Fibroblast of lung (primary cell): ENCODE measurements around the gene JAZF1. TPM values are rescaled to one million over a fixed set of nuclear protein-coding genes. Genes with fewer than 3 reads are reported as not detected.

Experiments
- DNase-seq, 2 donors: peaks; one replicate each; pipeline versions ENCODE4 v3.0.0 to v3.0.0-alpha.2; 2010; ENCODE audit warnings: low read depth in 2 of 2
- H2AFZ ChIP-seq: 2 replicates; pipeline ENCODE4 v1.5.1; 2012; ENCODE audit warnings: low read length, control low read depth, inconsistent platforms
- H3K27ac ChIP-seq: 2 replicates; pipeline ENCODE4 v1.5.1; 2011; ENCODE audit warnings: low read length, control low read depth; ENCODE audit not compliant: insufficient read depth
- H3K27me3 ChIP-seq: 2 replicates; pipeline ENCODE4 v1.5.1; 2011; ENCODE audit warnings: mild to moderate bottlenecking, low read length; ENCODE audit not compliant: control insufficient read depth, insufficient read depth
- H3K36me3 ChIP-seq: 2 replicates; pipeline ENCODE4 v1.5.1; 2011; ENCODE audit warnings: low read length; ENCODE audit not compliant: control insufficient read depth, insufficient read depth
- H3K4me1 ChIP-seq: 2 replicates; pipeline ENCODE4 v1.5.1; 2011; ENCODE audit warnings: low read length; ENCODE audit not compliant: control insufficient read depth, insufficient read depth; ENCODE audit errors: extremely low read depth
- H3K4me2 ChIP-seq: 2 replicates; pipeline ENCODE4 v1.5.1; 2011; ENCODE audit warnings: low read length, control low read depth; ENCODE audit not compliant: insufficient read depth; ENCODE audit errors: extremely low read depth
- H3K4me3 ChIP-seq, 4 experiments: fragments of 200-600 bp in 1 of 4; sonication (generic) in 1 of 4; replicated peaks in 1 of 4; 2 replicates each; pipeline ENCODE4 v1.5.1; 2011 to 2016; ENCODE audit warnings: low read length in 4 of 4, low read depth in 3 of 4, mild to moderate bottlenecking in 3 of 4, control low read depth in 2 of 4, inconsistent platforms in 1 of 4, mixed read lengths in 1 of 4; ENCODE audit not compliant: insufficient read depth in 1 of 4; ENCODE audit errors: control extremely low read depth in 1 of 4
- H3K79me2 ChIP-seq: 2 replicates; pipeline ENCODE4 v1.5.1; 2012; ENCODE audit warnings: mild to moderate bottlenecking, low read length, inconsistent platforms; ENCODE audit not compliant: control insufficient read depth, insufficient read depth
- H3K9ac ChIP-seq: 2 replicates; pipeline ENCODE4 v1.5.1; 2011; ENCODE audit warnings: mild to moderate bottlenecking, low read length, control low read depth; ENCODE audit not compliant: insufficient read depth
- H3K9me3 ChIP-seq: 2 replicates; pipeline ENCODE4 v1.5.1; 2012; ENCODE audit warnings: low read depth, low read length; ENCODE audit not compliant: control insufficient read depth, insufficient read depth
- H4K20me1 ChIP-seq: 2 replicates; pipeline ENCODE4 v1.5.1; 2011; ENCODE audit warnings: low read length; ENCODE audit not compliant: control insufficient read depth, insufficient read depth; ENCODE audit errors: extremely low read depth
- EZH2 ChIP-seq: IDR thresholded peaks from 2 replicates; pipeline ENCODE4 v1.5.1; 2012; ENCODE audit warnings: low read length, control low read depth, mild to moderate bottlenecking; ENCODE audit errors: missing control alignments
- polyA plus RNA-seq, 2 donors: library from polyadenylated mRNA; depleted of rRNA in 1 of 2; stranded (reverse) in 1 of 2; unstranded in 1 of 2; fragments of >200 nt; gene quantifications; 2 replicates each; pipeline ENCODE4 v1.2.1, GENCODE V29; 2011 to 2012; ENCODE audit warnings: missing spikeins in 1 of 2
- total RNA-seq: library from RNA; depleted of rRNA; stranded (reverse); fragments of >200 nt; gene quantifications from 2 replicates; pipeline ENCODE4 v1.2.1, GENCODE V29; 2014
- TF ChIP-seq, protein P1 (sequence below), 2 donors: IDR thresholded peaks in 1 of 2; conservative IDR thresholded peaks in 1 of 2; 1 replicate in 1 of 2; 2 replicates in 1 of 2; pipeline ENCODE4 v1.5.1; 2011 to 2012; ENCODE audit warnings: low read length in 2 of 2, control low read depth in 1 of 2, inconsistent platforms in 1 of 2, low read depth in 1 of 2, mild to moderate bottlenecking in 1 of 2

Gene JAZF1
- total and polyA plus RNA-seq, 2 donors (not counting 1 experiment from before 2014, with no cell fraction given): 9.1 to 9.3 TPM

GRCh38 chr7:28161331-28161730, 19.3 kb downstream of the JAZF1 start:
- Histone ChIP-seq H4K20me1 (no peaks in the 10 kb centered on the region), H2AFZ (no peak overlapping the region), H3K27ac (no peak overlapping the region), H3K9ac (no peak overlapping the region), H3K36me3 (no peaks in the 10 kb centered on the region), H3K4me3 (no peak overlapping the region), H3K79me2 (peaks cover 2% of the 10 kb centered on the region), H3K27me3 (no peaks in the 10 kb centered on the region), H3K9me3 (no peaks in the 10 kb centered on the region), H3K4me2 (no peak overlapping the region), H3K4me1 (peaks cover 6% of the 10 kb centered on the region)
- no peak for DNase-seq
- no peak for TF ChIP-seq EZH2
- TF ChIP-seq, protein P1, sequence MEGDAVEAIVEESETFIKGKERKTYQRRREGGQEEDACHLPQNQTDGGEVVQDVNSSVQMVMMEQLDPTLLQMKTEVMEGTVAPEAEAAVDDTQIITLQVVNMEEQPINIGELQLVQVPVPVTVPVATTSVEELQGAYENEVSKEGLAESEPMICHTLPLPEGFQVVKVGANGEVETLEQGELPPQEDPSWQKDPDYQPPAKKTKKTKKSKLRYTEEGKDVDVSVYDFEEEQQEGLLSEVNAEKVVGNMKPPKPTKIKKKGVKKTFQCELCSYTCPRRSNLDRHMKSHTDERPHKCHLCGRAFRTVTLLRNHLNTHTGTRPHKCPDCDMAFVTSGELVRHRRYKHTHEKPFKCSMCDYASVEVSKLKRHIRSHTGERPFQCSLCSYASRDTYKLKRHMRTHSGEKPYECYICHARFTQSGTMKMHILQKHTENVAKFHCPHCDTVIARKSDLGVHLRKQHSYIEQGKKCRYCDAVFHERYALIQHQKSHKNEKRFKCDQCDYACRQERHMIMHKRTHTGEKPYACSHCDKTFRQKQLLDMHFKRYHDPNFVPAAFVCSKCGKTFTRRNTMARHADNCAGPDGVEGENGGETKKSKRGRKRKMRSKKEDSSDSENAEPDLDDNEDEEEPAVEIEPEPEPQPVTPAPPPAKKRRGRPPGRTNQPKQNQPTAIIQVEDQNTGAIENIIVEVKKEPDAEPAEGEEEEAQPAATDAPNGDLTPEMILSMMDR (conservative IDR thresholded peaks at IDR 0.05 in 1 of 2, IDR thresholded peaks at IDR 0.05 in 1 of 2; ENCODE audit: low read depth in 1 of 2, low read length in 2 of 2): no peak

- Histone ChIP-seq H3K9ac (no peak overlapping the region), H2AFZ (no peak overlapping the region), H3K4me1 (peaks cover 10% of the 10 kb centered on the region), H3K4me2 (no peak overlapping the region), H4K20me1 (no peaks in the 10 kb centered on the region), H3K79me2 (peaks cover 2% of the 10 kb centered on the region), H3K9me3 (no peaks in the 10 kb centered on the region), H3K4me3 (no peak overlapping the region), H3K27ac (no peak overlapping the region), H3K36me3 (no peaks in the 10 kb centered on the region), H3K27me3 (no peaks in the 10 kb centered on the region)
- DNase-seq: peak in 1 of 2 donors; percentile 81
- no peak for TF ChIP-seq EZH2
- TF ChIP-seq, protein P1 (conservative IDR thresholded peaks at IDR 0.05 in 1 of 2, IDR thresholded peaks at IDR 0.05 in 1 of 2; ENCODE audit: low read depth in 1 of 2, low read length in 2 of 2): no peak
Observed at GRCh38 chr7:28160551-28160991, 20.0 kb downstream of the JAZF1 start.

DNA sequence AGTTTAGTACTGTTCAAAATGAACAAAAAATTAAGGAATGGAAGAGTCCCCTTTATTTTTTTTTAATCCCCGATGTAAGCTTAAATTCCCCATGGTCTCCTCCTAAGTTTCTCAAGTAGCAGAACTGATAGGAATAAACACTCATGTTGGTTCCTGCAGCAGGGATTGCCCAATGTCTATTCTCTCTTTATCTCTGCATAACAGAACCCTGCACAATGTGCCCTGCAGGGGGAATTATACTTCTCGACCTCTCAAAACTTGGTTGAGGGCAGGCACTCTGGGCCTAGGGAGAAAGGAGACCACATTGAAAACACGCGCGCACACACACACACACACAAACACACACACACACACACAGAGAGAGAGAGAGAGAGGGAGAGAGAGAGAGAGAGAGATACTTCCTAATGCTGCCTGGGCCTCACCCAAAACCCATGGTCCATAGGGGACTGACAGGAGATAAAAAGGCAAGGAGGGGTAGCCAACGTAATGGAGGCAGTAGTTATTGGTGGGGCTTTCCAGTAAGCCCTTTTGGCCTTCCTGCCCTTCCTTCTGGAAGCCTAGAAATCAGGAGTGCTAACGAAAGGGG, 22.7 kb downstream of the JAZF1 start:
- Histone ChIP-seq H3K9ac (no peak overlapping the region), H3K36me3 (no peaks in the 10 kb centered on the region), H3K27me3 (no peaks in the 10 kb centered on the region), H3K79me2 (no peaks in the 10 kb centered on the region), H4K20me1 (no peaks in the 10 kb centered on the region), H3K4me3 (no peak overlapping the region), H3K27ac (no peak overlapping the region), H3K4me1 (peaks cover 12% of the 10 kb centered on the region), H3K9me3 (no peaks in the 10 kb centered on the region), H2AFZ (no peak overlapping the region), H3K4me2 (no peak overlapping the region)
- no peak for TF ChIP-seq EZH2
- TF ChIP-seq, protein P1 (conservative IDR thresholded peaks at IDR 0.05 in 1 of 2, IDR thresholded peaks at IDR 0.05 in 1 of 2; ENCODE audit: low read depth in 1 of 2, low read length in 2 of 2): no peak
- DNase-seq: no peak
